ENCODE results near the gene EBLN2.
"Not testable (repeated sequence)": the region's sequence is repeated elsewhere in the genome, so short reads cannot be mapped to it uniquely, and the experiment has no call there.

The EBLN2 gene

DNA sequence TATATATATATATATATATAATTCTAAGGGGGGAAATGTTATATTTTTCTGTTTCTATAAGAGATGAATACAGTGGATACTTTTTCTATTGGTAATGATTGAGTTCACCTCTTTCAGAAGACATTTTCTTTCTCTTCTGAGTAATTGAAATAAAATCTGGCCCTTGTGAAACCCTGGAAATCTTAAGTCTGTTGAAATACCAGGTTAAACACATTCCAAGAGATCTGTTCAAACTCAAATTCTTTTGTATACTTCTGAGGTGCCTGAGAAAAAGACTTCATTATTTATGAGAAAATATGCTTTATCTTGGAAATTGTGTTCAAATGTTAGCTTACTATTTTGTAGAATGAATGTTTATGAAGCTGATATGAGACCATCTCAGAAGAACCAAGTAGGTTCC is 4.8 kb downstream of the EBLN2 start:
- not testable (repeated sequence) for DNase-seq

DNA sequence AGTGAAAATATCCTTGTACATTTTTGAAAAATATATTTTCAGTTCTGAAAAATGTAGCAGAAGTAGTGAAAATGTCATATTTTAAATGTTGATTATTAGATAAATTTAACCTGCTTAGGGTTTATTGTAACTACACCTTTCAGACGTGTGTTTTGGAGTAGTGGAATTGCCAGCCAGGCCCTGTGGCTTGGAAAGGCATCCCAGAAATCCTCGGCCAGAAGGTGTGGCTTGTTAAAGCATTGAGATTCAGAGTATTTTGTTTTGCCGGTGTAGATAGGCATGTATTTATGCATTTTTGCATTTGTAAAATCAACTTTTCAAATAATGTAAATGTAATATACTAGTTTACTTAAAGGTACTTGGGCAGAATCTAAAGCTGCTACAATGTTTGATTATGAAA is 7.0 kb downstream of the EBLN2 start:
- no peak for DNase-seq

DNA sequence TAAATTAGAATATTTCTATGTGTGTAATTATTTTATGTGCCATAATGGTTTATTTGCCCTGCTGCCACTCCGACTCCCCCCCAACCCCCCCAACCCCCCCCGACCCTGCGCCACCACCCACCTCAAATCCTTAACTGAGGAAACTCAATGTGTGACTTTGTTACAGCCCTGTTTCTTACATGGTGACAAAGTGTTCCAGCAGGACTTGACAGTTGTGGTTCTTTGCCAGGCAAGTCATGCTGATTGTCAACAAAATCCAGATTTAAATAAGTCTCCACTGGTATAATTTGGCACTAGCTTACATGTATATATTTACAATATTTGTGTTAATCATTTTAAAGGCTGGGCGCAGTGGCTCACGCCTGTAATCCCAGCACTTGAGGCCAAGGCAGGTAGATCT is 7.7 kb downstream of the EBLN2 start:
- DNase-seq: no peak

DNA sequence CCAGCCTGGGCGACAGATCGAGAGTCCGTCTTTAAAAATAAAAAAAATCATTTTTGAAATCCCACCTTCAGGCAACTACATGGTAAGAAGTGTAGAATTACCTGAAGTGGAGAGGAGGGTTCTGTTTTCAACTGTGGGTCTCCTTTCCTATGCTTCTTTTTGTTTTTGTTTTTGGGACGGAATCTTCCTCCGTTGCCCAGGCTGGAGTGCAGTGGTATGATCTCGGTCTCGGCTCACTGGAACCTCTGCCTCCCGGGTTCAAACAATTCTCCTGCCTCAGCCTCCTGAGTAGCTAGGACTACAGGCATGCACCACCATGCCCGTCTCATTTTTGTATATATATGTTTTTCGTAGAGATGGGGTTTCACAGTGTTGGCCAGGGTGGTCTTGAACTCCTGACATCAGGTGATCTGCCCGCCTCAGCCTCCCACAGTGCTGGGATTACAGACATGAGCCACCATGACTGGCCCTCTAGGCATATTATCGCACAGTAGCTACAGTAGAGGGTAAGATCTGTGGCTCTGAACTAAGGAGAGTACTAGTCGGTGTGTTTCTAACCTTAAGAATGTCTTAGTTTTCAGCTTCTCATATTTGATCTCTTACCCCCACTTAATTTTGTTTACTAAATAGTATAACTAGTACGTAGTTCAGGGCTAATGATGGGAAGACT is 8.5 kb downstream of the EBLN2 start:
- DNase-seq: no peak

DNA sequence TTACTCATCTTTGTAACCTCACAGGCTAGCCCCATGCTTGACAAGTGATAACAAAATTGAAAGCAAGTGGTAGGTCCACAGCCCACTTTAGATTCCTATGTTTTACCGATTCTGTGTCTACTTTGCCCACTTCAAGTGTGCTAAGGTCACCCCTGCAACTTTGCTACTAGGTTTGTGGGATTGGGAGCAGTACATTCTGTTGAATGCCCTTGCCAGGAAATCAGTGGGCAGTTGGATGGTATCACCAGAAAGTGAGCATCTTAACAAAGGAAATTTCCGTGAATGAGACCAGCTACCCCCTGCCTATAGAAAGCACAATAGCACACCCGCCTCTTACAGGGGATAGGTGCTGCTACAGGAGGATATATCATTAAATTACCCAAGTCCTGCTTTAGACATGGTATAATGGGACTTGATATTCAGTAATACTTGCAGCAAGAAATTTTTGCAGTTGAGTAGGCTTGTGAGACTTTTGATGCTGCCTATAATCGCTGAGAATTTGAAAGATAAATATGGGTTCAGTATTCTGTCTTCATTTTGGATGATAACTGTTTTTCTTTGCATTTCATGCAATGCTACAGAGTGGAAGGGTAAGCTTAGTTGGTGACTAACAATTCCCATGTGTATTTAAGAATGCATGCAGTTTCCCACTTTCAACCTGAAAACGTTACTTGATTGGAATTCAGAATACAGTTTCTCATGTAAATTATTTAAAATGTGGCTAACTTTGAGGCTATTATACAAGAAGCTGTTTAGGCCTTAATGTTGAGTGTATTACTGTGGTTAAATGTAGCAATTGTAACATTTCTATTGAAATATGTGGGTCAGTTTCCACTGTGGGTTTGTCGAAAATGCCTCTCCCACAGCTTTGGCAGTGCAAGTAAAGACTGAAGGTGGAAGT is 9.5 kb downstream of the EBLN2 start:
- no peak for DNase-seq

DNA sequence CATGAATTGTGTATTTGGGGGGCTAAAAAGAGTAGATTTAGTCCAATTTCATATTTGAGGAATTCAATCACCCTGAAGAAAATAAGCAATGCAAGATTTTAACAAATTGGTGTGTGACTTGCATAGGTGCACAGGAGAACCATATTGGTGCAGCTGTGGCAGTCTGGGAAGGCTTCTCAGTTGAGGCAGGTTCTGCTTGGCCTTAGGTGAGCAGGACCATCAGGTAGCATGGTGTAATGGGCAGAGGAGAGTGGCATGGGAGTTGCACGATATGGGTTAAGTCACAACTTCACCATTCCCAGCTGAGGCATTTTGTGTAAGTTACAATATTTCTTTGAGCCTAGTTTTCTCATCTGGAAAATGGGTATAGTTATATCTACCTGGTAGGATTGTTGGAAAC is 10.5 kb downstream of the EBLN2 start:
- DNase-seq: no peak

DNA sequence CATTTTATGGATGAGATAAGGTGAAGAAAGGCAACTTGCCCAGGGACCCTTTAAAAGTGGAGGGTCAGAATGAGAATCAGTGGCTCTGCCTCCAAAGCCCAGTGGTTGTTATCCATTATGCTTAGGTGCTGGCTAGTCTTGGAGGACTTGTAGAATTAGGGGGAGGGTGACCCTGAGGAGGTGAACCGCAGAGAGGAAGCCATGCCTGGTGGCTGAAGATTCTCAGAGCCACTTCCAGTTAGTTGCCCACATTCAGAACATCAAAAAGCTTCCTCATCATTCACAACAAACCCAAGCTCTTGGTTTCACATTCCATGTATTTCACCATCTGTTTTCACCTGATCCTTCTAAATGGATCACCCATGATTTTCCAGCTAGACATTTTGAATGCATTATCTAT is 11.2 kb downstream of the EBLN2 start:
- no peak for DNase-seq

DNA sequence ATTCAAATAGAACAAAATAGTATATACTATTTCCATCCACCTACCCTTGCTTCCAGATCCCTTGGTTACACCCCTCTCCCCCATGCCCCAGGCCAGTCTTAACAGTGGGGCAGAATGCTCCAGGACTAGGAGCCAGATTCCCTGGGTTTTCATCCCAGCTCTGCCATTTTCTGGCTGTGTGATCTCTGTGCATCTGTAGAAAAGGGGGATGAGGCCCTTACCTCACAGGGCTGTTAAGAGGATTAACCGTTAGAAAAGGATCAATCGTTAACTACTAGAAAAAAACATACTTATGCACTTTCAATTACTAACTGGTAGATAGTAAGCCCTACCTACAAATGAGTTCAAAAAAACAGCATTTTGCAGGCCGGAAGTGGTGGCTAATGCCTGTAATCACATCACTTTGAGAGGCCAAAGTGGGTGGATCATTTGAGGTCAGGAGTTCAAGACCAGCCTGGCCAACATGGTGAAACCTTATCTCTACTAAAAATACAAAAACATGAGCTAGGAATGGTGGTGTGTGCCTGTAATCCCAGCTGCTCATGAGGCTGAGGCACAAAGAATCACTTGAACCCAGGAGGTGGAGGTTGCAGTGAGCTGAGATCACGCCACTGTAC is 11.7 kb downstream of the EBLN2 start:
- DNase-seq: no peak

DNA sequence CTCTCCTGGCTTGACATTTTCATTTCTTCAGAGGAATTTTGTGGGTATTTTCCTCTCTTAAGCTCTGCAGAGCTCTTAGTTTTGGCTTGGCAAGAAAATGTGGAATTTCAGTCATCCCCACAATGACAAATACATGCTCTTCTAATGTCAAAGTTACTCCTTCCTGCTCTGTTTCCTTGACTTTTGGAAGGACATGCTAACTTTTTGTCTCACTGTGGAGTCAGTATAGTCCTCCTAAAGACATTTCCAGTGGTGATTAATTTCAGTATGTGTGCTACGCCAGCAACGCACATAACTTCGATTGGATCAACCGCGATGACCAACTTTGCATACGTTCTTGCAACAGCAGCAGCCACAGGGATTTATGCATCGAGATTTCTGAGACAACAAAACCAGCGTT is 13.3 kb downstream of the EBLN2 start:
- DNase-seq: no peak

DNA sequence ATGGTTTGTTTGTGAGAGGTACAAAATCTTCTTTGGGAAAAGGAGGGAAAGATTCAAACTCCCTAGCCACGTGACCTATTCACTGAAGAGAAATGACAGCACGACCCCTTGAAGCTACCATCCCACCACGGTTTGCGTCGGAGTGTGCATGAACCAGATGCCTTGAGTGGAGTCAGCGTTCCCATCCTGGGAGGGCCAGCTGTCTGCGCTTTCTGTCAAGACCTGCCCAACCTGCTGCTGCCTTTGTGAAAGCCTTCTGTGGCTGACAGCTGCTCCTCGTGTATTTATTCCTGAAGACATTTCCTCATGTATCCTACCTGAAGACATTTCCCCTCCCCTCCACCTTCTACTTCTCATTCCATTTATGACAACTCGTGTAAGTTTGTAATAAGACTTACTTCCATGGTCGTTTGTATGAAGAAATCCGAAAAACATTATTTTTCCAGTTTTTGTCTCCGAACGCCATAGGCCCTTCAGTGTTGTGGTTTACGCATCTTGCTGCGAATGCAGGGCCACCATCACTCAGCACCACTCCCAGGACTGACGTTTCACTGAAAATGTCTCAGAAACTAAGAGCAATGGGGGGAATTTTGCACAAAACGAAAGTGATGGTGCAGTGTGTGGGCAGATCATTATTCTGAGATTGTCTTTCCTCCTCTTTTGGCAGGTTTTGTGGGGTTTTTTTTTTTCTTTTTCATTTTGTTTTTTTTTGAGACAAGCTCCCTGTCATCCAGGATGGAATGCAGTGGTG is 18.9 kb downstream of the EBLN2 start:
- no peak for DNase-seq

DNA sequence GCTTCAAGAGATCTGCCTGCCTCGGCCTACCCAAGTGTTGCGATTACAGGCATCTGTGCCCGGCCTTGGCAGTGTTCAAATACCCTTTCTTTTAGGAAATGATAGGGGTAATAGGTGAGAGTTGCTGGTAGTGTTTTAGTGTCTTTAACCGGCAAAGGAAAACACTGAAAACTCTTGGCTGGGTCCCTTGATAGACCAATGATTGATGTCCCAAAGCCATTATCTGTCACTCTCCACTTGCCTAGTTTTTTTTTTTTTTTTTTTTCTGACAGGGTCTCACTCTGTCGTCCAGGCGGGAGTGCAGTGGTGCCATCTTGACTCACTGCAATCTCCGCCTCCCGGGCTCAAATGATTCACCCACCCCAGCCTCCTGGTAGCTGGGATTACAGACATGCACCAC is 19.7 kb downstream of the EBLN2 start:
- DNase-seq: no peak

DNA sequence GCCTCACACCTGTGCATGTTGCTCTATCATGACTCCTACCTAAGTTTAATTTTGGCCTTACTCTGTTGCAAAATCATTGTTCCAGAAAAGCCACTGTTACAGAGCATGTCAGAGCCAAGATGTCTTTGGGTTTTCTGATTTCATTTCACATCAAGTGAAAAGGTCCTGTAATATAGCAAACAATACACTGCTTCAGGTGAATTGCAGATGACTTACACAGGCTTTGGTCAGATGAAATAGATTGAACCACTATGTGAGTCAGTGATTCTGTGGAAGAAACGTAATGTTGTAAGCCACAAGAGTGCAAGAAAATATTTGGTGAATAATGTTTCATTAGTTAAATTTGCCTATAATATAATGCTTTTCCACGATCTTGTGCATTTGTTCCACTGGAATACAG is 22.7 kb downstream of the EBLN2 start:
- DNase-seq: no peak

DNA sequence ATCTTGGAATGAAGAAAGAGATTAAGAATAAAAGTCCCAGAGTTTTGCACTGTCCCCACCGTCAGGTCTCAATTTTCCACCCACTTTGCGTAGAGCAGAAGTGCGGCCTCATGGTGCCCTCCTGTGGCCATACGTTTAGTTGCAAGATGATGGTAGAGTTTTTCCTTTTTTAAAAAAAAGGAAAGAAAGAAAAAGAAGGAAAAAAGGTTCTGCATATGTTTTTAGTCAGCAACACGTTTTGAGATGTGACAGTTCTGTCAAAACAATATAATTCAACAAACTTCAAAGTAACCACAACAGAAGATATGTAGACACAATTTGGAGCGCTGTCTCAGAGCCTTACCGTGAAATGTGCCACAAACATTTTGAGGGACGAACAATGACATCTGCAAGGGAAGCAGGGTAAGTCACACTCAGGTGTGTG is 24.6 kb downstream of the EBLN2 start:
- DNase-seq: peak in 1 of 2 experiments; percentile 11

DNA sequence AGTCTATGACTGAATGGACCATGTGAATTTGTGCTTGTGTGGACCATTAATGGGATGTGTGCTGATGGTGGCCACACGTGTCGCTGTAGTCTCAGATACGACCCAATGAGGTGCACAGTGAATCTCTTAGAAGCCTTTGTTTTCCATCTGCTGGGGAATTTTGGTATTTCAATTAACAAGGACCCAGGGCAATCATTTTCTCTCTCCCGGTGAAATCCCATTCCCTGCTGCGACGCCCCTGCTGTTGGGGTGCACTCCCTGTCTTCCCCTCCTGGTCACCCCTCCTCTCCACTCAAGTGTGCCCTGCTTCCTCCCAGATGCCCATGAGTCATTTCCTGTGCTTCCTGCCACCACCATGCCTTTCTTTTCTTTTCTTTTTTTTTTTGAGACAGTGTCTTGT is 32.7 kb downstream of the EBLN2 start:
- DNase-seq: peak in 1 of 2 experiments; percentile 46

DNA sequence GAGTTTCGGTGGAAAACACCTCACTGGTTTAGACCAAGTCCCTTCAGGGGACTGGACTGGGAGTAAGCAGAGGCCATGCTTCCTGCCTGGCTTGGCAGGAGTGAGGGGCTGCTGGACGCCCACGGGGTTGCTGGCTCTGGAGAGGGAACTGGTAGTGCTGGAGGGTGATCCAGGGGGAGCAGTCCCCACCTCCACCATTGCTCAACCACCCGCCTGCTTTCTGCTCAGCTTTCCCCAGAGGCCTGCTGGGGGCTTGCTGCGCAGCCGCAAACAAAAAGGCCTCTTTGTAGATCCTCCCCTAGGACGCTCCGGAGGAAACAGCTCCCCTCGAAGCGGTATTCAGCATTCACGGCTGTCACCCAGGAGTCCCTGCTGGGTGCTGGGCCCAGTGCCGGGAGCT is 33.5 kb downstream of the EBLN2 start:
- no peak for DNase-seq

DNA sequence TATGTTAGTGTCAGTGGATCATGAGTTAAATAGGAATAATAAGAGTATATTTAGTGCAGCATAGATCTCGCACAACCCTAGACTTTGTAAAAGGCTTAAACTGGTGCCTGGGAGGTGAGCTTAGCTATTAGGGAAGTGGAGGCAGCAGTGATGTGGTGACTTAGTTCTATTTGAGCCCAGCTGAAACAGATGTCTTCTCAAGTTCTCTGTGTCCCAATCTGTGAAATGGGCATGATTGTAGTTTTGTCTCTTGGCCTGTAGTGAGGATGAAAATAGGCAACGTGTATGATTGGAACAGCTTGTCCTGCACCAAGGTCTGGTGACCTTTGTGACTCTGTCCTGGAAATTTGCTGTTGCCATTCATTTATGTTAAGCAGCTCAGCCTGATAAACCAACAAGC is 34.7 kb downstream of the EBLN2 start:
- no peak for DNase-seq

DNA sequence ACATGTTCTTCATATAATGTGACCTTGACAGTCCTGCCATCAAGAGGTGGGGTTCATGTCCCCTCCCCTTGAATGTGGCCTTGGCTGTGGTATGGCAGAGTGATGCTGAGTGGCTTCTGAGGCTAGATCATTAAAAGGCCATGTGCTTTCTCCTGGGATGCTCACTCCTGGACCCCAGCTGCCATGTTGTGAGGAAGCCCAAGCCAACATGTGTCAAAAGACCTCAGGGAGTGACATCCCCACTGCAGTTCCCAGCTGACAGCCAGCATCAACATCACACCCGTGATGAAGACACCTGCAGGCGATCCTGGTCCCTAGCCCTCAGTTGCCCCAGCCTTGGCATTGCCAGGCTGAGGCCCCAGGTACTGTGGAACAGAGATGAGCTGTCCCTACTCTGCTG is 36.6 kb downstream of the EBLN2 start:
- DNase-seq: no peak

DNA sequence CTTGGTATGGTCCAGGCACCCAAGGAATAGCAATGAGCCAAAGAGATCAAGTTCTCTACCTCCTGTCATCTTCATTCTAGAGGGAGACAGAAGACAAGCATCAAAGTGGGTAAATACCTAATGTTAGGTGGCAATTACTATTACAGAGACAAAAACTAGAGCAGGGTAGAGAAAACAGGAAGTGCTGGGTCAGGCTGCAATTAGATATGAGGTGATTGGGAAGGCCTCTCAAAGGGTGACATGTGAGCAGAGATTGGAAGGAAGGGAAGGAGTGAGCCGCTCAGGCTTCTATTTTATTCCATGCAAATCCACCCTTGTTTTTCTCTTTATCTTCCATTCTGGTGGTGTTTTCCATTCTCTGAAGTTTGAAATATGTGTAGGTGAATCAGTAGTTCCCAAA is 37.4 kb downstream of the EBLN2 start:
- DNase-seq: no peak

DNA sequence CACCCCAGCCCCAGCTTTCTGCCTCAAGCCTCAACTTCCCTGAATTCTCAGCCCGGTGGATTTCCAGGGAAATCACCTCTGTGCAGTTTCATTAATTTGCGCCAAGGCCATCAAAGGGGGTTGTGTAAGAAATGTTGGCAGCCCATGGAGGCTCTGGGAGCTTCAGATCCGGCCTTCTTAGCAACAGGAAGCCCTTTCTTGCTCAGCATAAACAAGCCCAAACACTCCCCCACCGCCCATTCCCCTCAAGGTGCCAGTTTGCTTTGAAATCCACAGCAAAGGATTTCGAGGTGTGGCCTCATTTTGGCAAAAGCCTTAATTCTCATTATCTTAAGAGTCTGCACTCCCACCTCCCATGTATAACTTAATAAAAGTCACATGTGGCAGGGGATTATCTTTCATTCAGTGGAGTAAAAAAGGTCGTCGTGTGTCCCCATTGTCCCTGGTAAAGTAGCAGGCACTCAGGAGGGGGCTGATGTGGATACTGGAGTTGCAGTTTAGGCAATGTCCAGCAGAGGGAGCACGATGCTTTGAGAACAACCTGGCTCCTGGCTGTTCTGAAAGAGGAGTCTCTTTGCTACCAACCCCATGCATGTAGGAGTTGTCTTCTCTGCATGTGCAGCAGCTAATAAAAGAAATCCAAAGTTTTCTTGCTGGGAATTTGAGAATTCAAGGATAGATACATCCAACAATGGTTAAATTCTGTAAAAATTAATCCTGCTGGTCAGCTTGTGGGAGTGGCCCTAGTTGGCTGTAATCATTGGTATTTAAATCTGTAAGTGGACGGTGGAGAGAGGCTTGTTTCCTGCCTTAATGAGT is 39.5 kb downstream of the EBLN2 start:
- DNase-seq: peak; percentile 21 to 30

DNA sequence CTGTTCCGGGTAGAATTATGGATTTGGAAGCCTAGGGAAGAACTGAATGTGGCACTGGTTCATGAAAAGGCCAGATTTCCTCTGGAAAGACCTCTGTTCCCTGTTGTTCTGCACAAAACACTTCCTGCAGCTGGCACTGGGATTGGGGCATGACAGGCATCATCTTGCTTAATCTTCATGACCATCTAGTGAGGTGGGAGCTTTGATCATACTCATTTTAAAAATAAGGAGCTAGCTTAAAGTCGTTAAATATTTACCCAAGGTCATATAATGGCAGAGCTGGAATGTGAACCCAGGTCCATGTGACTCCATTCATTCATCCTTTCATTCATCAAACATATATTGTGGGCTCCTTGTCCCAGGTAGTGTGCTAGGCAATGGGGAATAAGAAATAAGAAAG is 40.4 kb downstream of the EBLN2 start:
- no peak for DNase-seq

DNA sequence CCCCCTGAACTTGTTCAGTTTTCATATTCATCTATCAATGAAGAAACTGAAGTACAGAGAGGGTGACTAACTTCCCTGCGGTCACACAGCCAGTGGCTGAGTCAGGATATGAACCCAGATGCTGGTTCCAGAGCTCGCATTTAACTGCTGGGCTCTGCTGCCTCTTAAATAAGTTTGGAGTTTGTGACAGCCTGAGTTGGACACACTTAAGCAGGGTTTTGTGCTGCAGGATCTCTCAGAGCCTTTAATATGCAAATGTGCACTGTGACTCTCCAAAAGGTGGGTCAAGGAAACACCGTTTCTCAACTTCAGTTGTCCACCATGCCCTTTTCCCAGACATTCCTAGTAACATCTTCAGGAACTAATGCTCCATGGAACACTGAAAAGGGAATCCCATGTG is 45.8 kb downstream of the EBLN2 start:
- DNase-seq: no peak

DNA sequence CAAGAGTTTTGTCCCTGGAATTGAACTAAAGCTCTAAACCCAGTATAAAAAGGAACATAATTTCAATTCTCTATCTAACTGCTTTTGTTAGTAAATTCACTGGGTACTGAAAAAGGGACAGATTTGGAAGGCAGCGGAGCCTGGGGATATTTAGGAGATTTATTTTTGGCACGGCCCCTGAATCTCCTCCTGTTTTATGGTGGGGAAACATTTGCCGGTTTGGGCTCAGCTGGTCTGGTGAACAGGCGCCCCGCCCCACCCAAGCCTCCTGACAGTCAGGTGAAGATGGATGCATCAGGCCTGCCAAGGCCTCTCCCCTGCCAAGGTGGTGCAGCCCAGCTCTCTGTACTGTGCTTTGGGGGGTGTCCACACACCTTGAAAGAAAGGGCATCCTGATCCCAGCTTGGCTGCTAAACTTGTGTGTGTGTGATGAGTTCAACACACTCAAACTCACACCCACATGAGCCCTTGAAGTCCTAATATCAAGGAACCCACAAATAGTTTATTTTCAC is 46.3 kb downstream of the EBLN2 start:
- no peak for DNase-seq
